Skeletal muscle cell (primary cell): ENCODE data around the gene CYB5R3.

ENCODE experiments used
- DNase-seq: peaks from one replicate; pipeline ENCODE4 v3.0.0-alpha.2; 2010; ENCODE audit warnings: low read depth
- H3K4me3 ChIP-seq: 2 replicates; pipeline ENCODE4 v1.5.1; 2011; ENCODE audit warnings: low read depth, mild to moderate bottlenecking, control low read depth, low read length, moderate library complexity

The CYB5R3 gene

DNA sequence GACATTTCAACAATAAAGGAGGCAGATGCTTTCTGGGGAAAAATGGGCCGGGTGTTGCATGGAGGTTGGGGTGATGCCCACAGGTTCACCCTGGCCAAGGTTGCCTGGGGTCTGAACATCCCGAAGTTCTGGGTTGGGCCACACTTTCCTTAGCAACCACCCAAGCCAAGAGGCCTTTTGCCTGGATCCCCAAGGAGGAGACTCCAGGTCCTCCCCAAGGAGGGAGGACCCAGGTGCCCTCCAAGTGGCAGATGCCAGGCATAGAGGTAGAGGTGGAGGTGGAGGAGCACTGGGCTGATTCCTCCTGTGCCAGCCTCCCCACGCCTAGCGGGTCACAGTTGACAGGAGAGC lies 1.2 kb downstream of the CYB5R3 start:
- no peak for DNase-seq
- H3K4me3 ChIP-seq = peak overlapping the region; percentile 95

DNA sequence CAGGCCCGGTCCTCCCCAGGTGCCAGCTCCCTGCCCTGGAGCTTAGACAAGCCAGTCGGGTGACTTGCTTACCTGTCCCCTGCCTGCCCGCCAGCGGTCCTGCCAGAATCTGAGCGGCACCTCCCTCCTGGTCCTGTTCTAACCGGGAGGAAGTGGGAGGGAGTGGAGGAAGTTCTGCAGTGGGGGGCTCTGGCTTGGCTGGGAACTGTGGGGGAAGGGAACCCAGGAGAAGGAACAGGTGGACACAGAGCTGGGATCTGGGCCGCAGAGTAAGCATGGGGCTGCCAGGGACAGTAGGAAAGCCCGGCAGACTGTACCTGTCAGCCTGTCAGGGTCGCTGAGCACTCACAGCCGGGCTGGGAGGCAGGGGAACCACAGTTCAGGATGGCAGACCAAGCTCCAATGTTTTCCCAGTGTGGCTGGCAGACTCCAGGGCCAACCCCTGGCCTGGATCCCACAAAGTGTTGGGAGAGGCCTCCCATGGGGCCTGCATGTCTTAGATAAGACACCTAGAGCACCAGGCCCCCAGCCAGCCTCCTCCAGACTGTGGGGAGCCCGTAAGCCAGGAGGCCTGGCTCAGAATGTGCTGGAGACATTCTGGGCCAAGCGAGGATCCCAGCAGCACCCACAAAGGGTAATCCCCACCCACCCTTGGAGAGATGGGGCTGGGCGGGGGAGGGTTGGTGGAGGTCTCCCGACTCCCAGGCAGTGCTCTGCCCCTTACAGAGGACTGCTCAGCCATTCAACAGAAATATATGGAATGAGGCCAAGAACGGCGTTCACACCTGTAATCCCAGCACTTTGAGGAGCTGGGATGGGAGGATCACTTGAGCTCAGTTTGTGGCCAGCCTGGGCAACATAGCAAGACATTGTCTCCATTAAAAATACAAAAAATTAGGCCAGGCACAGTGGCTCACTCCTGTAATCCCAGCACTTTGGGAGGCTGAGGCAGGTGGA lies 2.3 kb downstream of the CYB5R3 start:
- no peak for DNase-seq
- no peak overlapping the region for H3K4me3 ChIP-seq

DNA sequence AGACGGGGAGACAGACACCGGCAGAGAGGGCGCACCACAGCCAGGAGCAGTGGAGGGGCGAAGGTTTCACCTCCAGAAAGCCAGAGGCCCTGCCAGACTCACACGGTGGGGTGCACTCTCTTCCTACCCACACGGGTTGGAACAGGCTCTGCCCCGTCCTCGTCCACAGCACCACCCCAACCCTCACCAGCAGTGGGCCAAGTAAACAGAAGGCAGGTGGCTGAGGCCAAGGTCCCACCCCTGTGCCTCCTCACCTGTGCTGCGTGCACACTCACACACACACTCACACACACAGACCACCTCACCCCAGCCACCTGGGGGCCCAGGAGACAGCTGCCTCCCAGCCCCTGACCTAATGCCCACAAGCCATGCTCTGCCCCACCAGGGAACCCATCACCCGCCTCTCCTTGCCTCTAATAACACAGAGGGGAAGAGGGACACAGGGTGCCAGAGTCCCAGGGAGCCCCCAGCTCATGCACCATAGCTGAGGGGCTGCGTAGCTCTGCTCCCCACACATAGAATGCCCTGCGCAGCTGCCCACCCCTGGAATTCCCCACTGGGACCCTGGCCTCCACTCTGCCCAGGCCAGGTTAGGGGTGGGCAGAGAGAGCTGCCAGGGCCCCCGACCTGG lies 3.1 kb downstream of the CYB5R3 start:
- H3K4me3 ChIP-seq = no peak overlapping the region
- DNase-seq = no peak

DNA sequence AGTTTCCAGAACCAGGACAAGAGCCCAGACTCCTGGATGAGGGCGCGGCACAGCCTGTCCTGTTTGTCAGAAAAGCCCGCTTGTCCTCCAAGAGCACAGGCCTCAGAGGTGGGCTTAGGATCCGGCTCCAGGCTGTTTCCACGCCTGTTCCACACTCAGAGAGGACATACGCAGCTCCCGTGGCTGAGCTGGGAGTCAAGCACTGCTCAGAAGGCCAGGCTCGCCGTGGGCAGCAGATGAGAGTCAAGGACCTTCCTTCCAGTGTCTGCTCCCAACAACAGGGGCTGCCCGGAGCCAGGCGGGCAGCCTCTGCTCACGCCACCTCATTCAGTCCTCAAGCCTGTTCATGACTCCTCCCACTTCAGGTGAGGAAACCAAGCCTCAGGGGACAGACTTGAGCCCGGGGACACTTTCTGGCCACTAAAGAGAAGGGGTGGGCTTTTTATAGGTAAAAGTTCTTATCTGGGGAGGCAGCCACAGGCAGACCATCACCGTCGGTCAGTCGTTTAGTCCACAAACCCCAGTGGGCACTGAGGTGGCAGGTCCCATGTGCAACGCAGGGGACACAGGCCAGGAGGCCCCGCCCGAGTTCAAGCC lies 3.8 kb downstream of the CYB5R3 start:
- DNase-seq = no peak
- H3K4me3 ChIP-seq = no peak overlapping the region

DNA sequence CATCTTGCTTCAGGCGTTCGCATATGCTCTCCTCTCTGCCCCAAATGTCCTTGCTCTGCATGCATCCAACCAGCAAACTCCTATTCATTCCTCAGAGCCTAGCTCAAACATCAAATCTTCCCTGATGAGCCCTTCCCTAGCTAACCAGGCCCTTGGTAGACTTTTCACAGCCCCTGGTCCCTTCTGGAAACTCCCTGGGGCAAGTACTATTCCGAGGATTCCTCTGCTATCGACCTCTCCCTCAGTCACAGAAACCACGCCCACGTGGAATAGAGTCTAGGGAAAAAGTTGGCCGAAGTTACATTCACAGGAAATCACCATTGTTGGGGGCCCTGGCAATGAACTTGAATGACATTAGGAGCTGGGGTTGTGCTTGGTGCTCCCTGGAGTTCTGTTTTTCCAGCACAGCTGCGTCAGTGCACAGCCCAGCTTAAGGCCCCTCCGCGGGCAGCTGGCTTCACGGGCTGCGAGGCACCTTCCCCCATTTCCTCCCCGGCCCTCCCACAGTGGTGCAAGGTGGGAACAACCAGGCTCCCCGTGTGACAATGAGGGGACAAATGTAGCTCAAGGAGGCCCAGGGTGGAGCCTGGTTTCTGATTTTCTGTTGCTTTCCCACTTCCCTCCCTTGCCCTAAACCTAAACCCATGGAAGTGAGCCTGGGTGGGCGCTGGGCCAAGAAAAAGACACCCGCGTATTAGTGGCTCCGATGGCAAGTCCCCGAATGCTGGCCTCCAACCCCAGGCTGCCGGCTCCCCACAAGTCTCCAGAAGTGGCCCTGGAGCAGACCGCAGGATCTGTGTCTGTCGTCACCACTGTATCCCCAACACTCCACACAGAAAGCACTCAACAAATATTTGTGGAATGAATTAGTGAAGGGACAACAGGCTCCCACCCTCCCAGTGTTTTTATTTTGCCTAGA lies 4.5 kb downstream of the CYB5R3 start:
- no peak for DNase-seq
- H3K4me3 ChIP-seq = peak overlapping the region; percentile 5

DNA sequence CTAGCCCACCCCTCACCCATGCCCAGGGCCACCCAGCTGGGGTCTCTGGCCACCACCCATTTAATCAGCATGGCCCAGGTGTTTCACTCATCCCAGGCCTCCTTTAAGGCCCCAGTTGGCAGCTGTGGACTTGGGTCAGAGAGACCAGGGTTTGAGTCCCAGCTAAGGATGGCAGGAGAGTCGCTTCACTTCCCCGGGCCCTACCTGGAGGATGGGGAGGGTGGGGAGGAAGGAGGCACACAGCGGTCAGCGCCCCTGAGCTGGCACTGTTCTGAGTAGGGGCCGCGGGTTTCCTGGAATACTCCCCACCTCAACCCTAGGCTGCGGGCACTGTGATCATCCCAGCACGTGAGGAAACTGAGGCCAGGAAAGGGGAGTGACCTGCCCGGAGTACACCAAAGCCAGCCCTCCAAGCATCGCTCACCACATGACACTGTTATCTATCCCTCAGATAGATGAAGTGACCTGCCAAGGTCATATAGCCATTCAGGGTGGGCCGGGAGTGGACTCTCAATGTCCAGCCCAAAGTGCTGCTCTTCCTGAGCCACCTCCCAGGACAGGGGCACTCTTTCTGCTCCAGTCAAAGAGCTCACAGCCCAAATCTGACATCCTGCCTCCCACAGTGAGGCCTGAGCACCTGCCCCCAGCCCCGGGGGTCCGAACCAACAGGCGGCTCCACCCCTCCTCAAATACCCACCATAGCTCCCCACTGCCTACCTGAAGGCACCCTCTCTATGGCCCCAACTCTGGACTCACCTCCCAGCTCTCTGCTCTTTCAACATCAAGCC lies 5.4 kb downstream of the CYB5R3 start:
- no peak for DNase-seq
- no peak overlapping the region for H3K4me3 ChIP-seq

DNA sequence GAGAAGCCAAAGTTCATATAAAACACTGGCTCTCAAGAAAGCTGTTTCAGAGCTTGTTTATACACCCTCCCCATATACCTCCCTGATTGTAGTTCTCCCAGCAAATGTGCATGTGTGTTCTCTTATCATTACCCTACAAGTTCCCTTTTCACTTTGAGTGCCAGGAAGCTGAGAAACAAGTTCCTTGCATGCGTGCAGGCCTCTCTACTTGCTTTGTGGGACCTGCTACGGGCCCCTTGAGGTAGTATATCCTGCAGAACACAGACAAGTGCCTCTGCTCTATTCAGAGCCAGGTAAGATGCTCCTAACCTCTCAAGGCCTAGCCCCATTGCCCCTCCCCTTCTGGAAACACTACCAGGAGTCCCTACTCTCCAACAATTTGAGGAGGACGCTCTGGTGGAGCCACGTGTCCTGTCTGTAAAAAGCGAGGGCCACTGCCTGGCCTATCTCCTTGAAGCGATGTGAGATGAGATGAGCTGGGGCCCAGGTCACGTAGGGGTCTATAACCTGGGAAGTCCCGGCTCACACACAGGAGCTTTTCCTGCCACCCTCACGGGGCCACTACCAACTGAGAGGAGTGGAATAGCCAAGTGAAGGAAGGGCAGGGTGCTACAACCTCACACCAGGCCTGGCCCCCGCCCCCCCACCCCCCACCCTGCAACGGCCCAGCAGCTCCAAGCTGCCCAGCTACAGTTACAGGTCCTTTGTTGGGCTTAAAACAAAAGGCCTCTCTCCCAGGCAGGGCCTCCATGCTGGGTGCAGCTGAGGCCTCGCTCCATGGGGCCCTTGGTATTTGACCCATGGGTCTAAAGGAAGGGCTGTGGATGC lies 6.2 kb downstream of the CYB5R3 start:
- DNase-seq = no peak
- H3K4me3 ChIP-seq = no peak overlapping the region

DNA sequence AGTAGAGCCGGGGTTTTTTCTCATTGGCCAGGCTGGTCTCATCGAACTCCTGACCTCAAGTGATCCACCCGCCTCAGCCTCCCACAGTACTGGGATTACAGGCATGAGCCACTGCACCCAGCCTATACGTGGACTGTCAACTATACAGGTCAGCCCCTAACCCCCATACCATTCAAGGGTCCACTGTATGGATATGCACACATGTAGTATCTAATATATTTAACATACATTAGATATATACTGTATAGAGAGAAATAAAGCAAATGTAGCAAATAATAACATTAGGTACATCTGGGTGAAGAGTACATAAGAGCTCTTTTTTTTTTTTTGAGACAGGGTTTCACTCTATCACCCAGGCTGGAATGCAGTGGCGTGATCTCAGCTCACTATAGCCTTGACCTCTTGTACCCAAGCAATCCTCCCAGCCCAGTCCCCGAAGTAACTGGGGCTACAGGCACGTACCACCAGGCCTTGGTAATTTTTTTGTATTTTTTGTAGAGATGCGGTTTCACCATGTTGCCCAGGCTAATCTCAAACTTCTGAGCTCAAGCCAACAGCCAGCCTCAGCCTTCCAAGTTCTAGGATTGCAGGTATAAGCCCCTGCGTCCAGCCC lies 7.3 kb downstream of the CYB5R3 start:
- H3K4me3 ChIP-seq = no peak overlapping the region
- no peak for DNase-seq

DNA sequence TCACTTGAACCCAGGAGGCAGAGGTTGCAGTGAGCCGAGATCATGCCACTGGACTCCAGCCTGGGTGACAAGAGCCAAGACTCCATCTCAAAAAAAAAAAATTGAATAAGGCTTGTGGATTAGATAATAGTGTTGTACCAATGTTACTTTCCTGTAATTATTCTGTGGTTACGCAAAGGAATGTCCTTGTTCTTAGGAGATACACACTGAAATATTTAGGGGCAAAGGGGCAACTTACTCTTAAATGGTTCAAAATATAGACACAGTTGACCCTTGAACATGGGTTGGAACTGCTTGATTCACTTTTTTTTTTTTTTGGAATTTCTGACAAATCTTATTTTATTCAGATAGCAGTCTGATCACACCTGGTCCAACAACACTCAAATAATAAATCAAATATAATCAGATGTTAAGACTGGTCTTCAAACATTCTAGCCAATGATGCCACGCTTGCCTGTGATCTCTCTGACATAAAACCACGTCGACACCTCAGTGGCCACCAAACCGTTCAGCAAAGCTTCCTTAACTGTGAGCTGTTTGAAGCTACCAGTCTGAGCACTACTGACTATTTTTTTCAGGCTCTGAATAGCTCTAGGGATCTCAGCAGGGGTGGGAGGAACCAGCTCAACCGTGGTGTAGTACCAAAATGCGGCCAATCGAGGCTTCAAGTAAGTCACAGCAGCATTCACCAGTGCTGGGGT lies 9.5 kb downstream of the CYB5R3 start:
- no peak for DNase-seq
- H3K4me3 ChIP-seq = no peak overlapping the region

DNA sequence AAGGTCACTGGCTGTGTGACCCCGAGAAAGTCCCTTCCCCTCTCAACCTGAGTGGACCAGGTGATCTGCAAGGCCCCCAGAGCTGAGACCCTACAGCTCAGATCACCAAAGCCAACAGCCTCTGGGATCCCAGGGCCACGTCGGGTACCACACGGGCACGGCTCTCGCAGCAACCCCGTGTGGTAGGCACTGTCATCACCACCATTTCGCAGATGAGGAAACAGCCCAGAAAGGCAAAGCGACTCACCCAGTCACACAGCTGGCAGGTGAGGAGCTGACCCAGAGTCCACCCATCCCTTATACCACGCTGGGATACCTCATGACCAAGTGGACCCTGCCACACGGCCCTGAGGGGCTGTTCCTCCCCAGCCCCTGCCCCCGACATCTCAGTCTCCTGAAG lies 11.6 kb downstream of the CYB5R3 start:
- no peak for DNase-seq
- no peak overlapping the region for H3K4me3 ChIP-seq

DNA sequence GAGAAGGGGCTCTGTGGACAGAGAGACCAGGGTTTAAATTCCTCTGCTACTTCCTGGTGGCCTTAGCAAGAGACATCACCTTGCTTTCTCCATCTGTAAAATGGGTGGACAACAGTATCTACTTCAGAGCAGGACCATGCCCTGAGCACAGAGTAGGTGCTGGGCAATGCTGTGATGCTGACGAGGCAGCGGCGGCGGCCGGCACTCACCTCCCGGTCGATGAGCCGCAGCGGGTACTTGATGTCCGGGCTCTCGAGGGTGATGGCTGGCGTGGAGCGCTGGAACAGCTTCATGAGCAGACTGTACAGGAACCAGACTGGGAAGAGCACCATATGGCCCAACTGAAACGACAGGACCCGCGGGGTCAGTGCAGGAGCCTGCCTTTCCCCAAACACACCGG lies 12.7 kb downstream of the CYB5R3 start:
- DNase-seq = no peak
- H3K4me3 ChIP-seq = no peak overlapping the region

DNA sequence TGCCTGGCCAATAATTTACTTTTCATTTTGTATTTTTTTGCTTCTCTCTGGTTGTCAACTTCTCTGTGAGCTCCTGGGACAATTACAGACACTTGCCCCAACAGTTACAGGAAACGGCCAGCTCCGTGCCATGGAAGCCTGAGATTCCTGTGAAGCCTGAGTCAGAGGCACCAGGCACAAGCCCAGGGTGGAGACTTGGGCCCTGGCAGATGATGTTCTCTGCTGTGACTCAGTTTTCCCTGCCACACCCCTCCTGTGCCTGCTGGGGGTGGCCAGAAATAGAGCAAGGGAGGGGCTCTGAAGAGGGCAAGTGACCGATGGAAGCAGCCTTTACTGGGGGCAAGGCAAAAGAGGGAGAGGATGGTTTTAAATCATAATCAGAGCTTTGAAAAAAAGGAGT lies 13.7 kb downstream of the CYB5R3 start:
- peak; percentile 40 for DNase-seq
- H3K4me3 ChIP-seq = no peak overlapping the region

DNA sequence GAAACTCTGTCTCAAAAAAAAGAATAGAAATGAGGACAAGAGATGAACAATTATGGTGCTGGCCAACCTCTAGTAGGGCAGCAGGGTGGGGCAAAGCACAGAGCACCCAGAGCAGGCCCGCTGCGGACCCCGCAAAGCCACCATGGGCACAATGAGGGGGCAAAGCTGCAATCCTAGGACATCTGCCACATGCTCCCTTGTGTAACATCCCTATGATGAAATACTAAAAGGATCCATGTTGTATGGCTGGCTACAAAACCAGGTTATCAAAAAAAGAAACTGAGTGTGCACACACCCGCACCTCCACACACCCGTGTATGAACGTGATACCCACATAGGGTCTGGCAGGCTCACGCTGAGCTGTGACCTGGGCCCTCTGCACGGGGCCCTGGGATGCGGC lies 16.2 kb downstream of the CYB5R3 start:
- no peak for DNase-seq
- H3K4me3 ChIP-seq = no peak overlapping the region

DNA sequence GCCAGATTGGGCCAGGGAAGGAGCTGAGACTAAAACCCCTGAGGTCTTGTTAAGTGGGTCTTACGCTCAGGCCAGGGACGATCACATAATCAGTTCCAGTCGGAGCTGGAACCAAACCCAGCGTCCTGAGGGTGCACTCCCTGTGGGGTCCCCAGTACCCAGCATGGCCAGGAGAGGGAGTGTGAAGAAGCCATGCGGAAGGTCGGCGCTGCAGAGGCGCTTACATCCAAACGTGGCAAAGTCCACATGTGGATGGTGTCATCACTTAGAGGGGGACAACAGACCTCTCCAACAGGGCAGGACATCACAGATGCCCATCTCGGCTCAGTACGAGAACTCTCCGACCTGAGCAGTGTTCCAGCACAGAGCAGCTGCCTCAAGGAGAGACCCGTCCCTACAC lies 17.1 kb downstream of the CYB5R3 start:
- DNase-seq = no peak
- no peak overlapping the region for H3K4me3 ChIP-seq

DNA sequence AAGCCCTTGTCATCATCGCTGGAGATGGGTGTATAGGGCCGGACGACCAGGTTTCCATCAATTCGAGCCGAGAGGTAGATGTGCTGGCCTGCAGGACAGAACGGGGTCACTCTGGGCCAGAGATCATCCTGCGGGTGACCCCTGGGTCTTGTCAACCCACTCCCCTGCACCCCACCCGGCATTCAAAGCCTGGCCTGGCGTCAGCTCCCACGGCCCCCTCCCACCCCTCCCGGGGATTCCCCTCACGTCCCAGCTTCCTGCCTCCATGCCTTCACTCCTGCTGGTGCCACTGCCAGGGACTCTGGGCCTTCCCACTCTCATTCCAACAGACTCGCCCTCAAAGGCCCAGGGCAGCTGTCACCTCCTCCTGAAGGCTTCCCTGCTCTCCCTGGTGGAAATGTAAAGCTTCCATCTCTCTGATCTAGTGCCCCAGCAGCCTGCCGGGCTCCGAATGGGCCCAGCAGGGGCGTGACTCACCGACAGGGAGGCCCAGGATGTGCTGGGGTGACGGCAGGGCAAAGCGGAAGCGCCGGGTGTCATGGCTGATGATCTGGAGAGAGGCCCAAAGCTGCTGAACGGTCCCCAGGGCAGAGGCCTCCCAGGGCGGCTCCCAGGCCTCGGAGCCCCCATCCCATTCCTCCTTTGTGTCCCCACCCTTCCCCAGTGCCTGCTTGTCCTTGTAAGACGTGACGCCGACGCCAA lies 18.1 kb downstream of the CYB5R3 start:
- DNase-seq = no peak
- H3K4me3 ChIP-seq = no peak overlapping the region

DNA sequence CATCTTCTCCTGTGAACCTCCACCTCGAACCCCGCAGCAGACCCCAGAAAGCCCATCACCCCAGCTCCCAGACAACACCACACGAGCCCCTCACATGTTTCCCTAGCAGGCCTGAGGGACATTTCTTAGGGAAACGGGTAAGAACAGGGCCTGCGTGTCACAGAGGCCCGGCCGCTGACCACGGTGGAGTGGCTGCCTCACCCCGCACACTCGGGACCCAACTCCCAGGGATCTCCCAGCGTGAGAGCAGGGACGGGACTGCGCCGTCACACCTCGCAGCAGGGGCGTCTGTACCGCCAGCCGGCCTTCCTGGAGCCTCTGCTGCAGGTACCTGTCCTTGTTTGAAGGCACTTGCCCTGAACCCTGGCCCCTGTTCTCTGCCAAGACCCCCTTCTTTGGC lies 19.0 kb downstream of the CYB5R3 start:
- H3K4me3 ChIP-seq = no peak overlapping the region
- no peak for DNase-seq

DNA sequence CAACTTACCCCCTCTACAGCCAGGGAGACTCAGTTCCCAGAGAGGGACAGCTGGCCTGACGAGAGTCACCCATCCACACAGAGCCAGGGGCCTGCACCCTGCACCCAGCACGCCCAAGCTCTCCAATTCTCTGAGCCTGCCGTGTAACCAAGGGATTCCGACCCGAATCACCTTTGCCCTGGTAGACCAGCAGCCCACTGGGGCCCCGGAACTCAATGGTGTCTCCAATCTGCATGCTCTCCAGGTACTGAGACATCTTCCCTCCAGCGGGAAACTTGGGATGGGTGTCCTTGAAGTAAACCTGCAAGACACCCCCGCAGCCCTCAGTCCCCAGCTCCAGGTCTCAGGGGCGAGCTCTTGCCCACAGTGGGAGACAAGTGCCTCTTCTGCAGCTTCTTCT lies 21.2 kb downstream of the CYB5R3 start:
- DNase-seq = no peak
- H3K4me3 ChIP-seq = no peak overlapping the region
